Panc1 (cell line): ENCODE results near the gene CD79A. TPM values are rescaled to one million over a fixed set of nuclear protein-coding genes. Genes with fewer than 3 reads are reported as not detected.

Experiments
- ATAC-seq: fragments of 200-7000 bp; cut with Tn5 transposase; 2 replicates; pipeline ENCODE4 v1.9.1; 2020; ENCODE audit warnings: mild to moderate bottlenecking, moderate library complexity
- BruUV-seq: library from RNA; stranded (reverse); fragments of 400-500 nt; replicated peaks from 2 replicates; lab custom pipeline; 2021; lab: Mats Ljungman, UMichigan
- CTCF ChIA-PET: fragments of 300-600 bp; sonication (Branson Sonifier 250); formaldehyde crosslinking; loops from one replicate; lab custom pipeline; 2022; ENCODE audit warnings: antibody characterized with exemption; lab: Charles Lee
- POLR2A ChIA-PET: fragments of 300-600 bp; sonication (Branson Sonifier 250); formaldehyde crosslinking; loops from one replicate; lab custom pipeline; 2022; ENCODE audit warnings: antibody characterized with exemption; lab: Charles Lee
- DNase-seq: peaks from one replicate; pipeline ENCODE4 v3.0.0-alpha.2; 2010; ENCODE audit warnings: low read depth, low spot score
- H3K27ac ChIP-seq: 2 replicates; pipeline ENCODE4 v1.5.1; 2011; ENCODE audit warnings: mild to moderate bottlenecking, low read length, inconsistent platforms
- H3K27me3 ChIP-seq: fragments of 200-500 bp; sonication (Bioruptor generic); 2 replicates; pipeline ENCODE4 v1.6.0; 2014; ENCODE audit warnings: low read length, inconsistent platforms; ENCODE audit not compliant: control insufficient read depth, insufficient read depth
- H3K36me3 ChIP-seq: fragments of 200-500 bp; sonication (Bioruptor generic); 2 replicates; pipeline ENCODE4 v1.5.1; 2014; ENCODE audit warnings: inconsistent platforms, mild to moderate bottlenecking, low read length, moderate library complexity; ENCODE audit not compliant: control insufficient read depth, insufficient read depth
- H3K4me1 ChIP-seq: 2 replicates; pipeline ENCODE4 v1.5.1; 2011; ENCODE audit warnings: inconsistent platforms, mild to moderate bottlenecking, low read length, moderate library complexity; ENCODE audit not compliant: control insufficient read depth, insufficient read depth
- H3K4me3 ChIP-seq, 2 experiments: 2 replicates each; pipeline ENCODE4 v1.5.1; 2011 to 2012; ENCODE audit warnings: low read depth in 2 of 2, low read length in 2 of 2, mild to moderate bottlenecking in 2 of 2, inconsistent platforms in 1 of 2, moderate library complexity in 1 of 2
- H3K9me3 ChIP-seq: fragments of 200-500 bp; sonication (Bioruptor generic); 2 replicates; pipeline ENCODE4 v1.5.1; 2014; ENCODE audit warnings: low read depth, mild to moderate bottlenecking, inconsistent platforms, low read length, moderate library complexity; ENCODE audit not compliant: control insufficient read depth, insufficient read depth
- CTCF ChIP-seq: fragments of 450-650 bp; IDR thresholded peaks from 2 replicates; pipeline ENCODE4 v1.5.1; 2017; ENCODE audit warnings: mild to moderate bottlenecking
- POLR2AphosphoS5 ChIP-seq: IDR thresholded peaks from 2 replicates; pipeline ENCODE4 v1.6.1; 2012; ENCODE audit warnings: mild to moderate bottlenecking, low read depth, low read length, moderate library complexity
- REST ChIP-seq, 2 experiments: IDR thresholded peaks; 2 replicates each; pipeline ENCODE4 v1.6.1; 2011 to 2012; ENCODE audit warnings: low read depth in 2 of 2, control low read depth in 1 of 2, low read length in 1 of 2, mild to moderate bottlenecking in 1 of 2, moderate library complexity in 1 of 2; ENCODE audit not compliant: insufficient read depth in 1 of 2
- SIN3A ChIP-seq: IDR thresholded peaks from 2 replicates; pipeline ENCODE4 v1.6.1; 2012; ENCODE audit warnings: low read depth, mild to moderate bottlenecking, low read length, moderate library complexity, borderline replicate concordance; ENCODE audit not compliant: insufficient read depth
- TCF7L2 ChIP-seq: IDR thresholded peaks from 2 replicates; pipeline ENCODE4 v1.6.1; 2011; ENCODE audit warnings: mild to moderate bottlenecking, low read depth, low read length, inconsistent platforms
- in situ Hi-C: cut with HindIII; loops from 2 replicates; pipeline ENCODE4 v1.10.0; 2016; ENCODE audit warnings: low sequenced_read_pairs, low pct_unique_long_range_greater_than_20kb
- intact Hi-C: fragments of 100-400 bp; cut with micrococcal nuclease; formaldehyde crosslinking; loops from one replicate; pipeline ENCODE4 v1.10.0; 2022; ENCODE audit not compliant: unreplicated experiment
- total RNA-seq: library from RNA; stranded (reverse); gene quantifications from one replicate; pipeline ENCODE4 v1.2.1, GENCODE V29; 2021; ENCODE audit not compliant: unreplicated experiment

Gene CD79A
- total RNA-seq, 1 experiment from 2014 or later, result 0.59 TPM

- no peaks in the 10 kb centered on the region for H3K9me3 ChIP-seq
- POLR2A ChIA-PET, result no interaction called here
- no peak for ATAC-seq
- in situ Hi-C loops, result no loop called here
- no peak for TF ChIP-seq CTCF
- no peak for TF ChIP-seq SIN3A
- no peak for TF ChIP-seq REST (IDR thresholded peaks at IDR 0.05; ENCODE audit: insufficient read depth in 1 of 2, low read depth in 2 of 2, low read length in 1 of 2)
- no peak for TF ChIP-seq POLR2AphosphoS5
- no peak for TF ChIP-seq TCF7L2
- H3K4me3 ChIP-seq, result no peak overlapping the region
- H3K27me3 ChIP-seq, result no peaks in the 10 kb centered on the region
- no peaks in the 10 kb centered on the region for H3K4me1 ChIP-seq
- DNase-seq, result no peak
- CTCF ChIA-PET, result no interaction called here
- H3K36me3 ChIP-seq, result no peaks in the 10 kb centered on the region; the same call in 1 of the 2 replicates
- BruUV-seq, result no TSS peak
- no peak overlapping the region for H3K27ac ChIP-seq
- intact Hi-C loops, result loop anchor here (5.0 kb wide), 1 partner anchor 79 kb away; the partner anchor contains the start of gene RABAC1
Measured at GRCh38 chr19:41877916-41878905, 1.1 kb downstream of the CD79A start.

- DNase-seq (no peak), ATAC-seq (no peak)
- H3K36me3 ChIP-seq, result no peaks in the 10 kb centered on the region; the same call in 1 of the 2 replicates
- H3K4me1 ChIP-seq, result no peaks in the 10 kb centered on the region
- POLR2A ChIA-PET, result no interaction called here
- no peaks in the 10 kb centered on the region for H3K9me3 ChIP-seq
- no TSS peak for BruUV-seq
- in situ Hi-C loops (no loop called here), intact Hi-C loops (loop anchor here (5.0 kb wide), 1 partner anchor 78 kb away; the partner anchor contains the start of gene RABAC1)
- CTCF ChIA-PET, result no interaction called here
- H3K27ac ChIP-seq, result no peak overlapping the region
- no peak overlapping the region for H3K4me3 ChIP-seq
- TF ChIP-seq POLR2AphosphoS5 (no peak), CTCF (no peak), REST (IDR thresholded peaks at IDR 0.05; ENCODE audit: insufficient read depth in 1 of 2, low read depth in 2 of 2, low read length in 1 of 2) (no peak), SIN3A (no peak), TCF7L2 (no peak)
- H3K27me3 ChIP-seq, result no peaks in the 10 kb centered on the region
Measured at GRCh38 chr19:41879080-41879479, 2.0 kb downstream of the CD79A start.
